Gastrocnemius medialis (tissue), 4 donors: ENCODE data around the gene TOMM34. TPM values are rescaled to one million over a fixed set of nuclear protein-coding genes. Genes with fewer than 3 reads are reported as not detected.

ENCODE experiments used
- total RNA-seq, 4 donors: library from RNA; depleted of rRNA; stranded (reverse); fragments of >200 nt; gene quantifications; one replicate each; pipeline versions ENCODE4 v1.1.0 to v1.2.3, GENCODE V29; 2016

Gene TOMM34
- total RNA-seq, 4 donors from 2014 or later: 9.8 to 19.2 (median 17.0) TPM

Other genes starting within 250 kb of the TOMM34 start
- gene CCN5, start 245.0 kb downstream of the TOMM34 start, total RNA-seq: 10 to 100 TPM; 16.4 to 65.3 (median 45.7) TPM
- gene KCNK15, start 214.5 kb downstream of the TOMM34 start, total RNA-seq: under 1 TPM in 1 of 4 donors, not detected in 3; 0.20 TPM
- gene RIMS4, start 149.9 kb downstream of the TOMM34 start, total RNA-seq: under 1 TPM in 2 of 4 donors, not detected in 2; 0.13 to 0.41 TPM
- gene YWHAB, start 74.7 kb downstream of the TOMM34 start, total RNA-seq: 10 to 100 TPM; 73.2 to 77.9 (median 75.2) TPM
- 1 to 10 TPM in 1 of 4 donors, under 1 TPM in 3; 0.22 to 3.8 (median 0.54) TPM for gene PABPC1L, start 50.3 kb downstream of the TOMM34 start, total RNA-seq
- 1 to 10 TPM; 4.5 to 6.4 (median 5.5) TPM for gene STK4, start 6.1 kb upstream of the TOMM34 start, total RNA-seq
- gene KCNS1, start 140.7 kb upstream of the TOMM34 start, total RNA-seq: not detected
- not detected for gene WFDC5, start 154.8 kb upstream of the TOMM34 start, total RNA-seq
- not detected for gene WFDC12, start 164.1 kb upstream of the TOMM34 start, total RNA-seq
- 1 to 10 TPM in 1 of 4 donors, not detected in 3; 1.4 TPM for gene PI3, start 214.5 kb upstream of the TOMM34 start, total RNA-seq
- not detected for gene SEMG1, start 246.6 kb upstream of the TOMM34 start, total RNA-seq